Astrocyte (in vitro differentiated cells and primary cell): ENCODE data around the gene TMEM175. TPM values are rescaled to one million over a fixed set of nuclear protein-coding genes. Genes with fewer than 3 reads are reported as not detected.

Experiments
- DNase-seq: peaks from one replicate; pipeline ENCODE4 v3.0.0-alpha.2; 2010; ENCODE audit warnings: low read depth
- FAIRE-seq: peaks from 2 replicates; lab custom pipeline; 2011; peaks lifted over from hg19 to GRCh38; lab: Jason Lieb, UNC
- H2AFZ ChIP-seq: 2 replicates; pipeline ENCODE4 v1.6.0; 2012; ENCODE audit warnings: low read depth, low read length, inconsistent platforms
- H3K27ac ChIP-seq: 2 replicates; pipeline ENCODE4 v1.5.1; 2011; ENCODE audit warnings: low read depth, low read length, inconsistent platforms
- H3K27me3 ChIP-seq: 2 replicates; pipeline ENCODE4 v1.6.0; 2011; ENCODE audit warnings: low read length, inconsistent platforms; ENCODE audit not compliant: insufficient read depth
- H3K36me3 ChIP-seq: 2 replicates; pipeline ENCODE4 v1.5.1; 2011; ENCODE audit warnings: low read length, inconsistent platforms; ENCODE audit not compliant: insufficient read depth
- H3K4me1 ChIP-seq: 2 replicates; pipeline ENCODE4 v1.5.1; 2011; ENCODE audit warnings: low read length, inconsistent platforms; ENCODE audit not compliant: insufficient read depth
- H3K4me2 ChIP-seq: 2 replicates; pipeline ENCODE4 v1.6.0; 2012; ENCODE audit warnings: low read length, inconsistent platforms
- H3K4me3 ChIP-seq: 2 replicates; pipeline ENCODE4 v1.5.1; 2011; ENCODE audit warnings: low read depth, mild to moderate bottlenecking, low read length, inconsistent platforms; ENCODE audit not compliant: insufficient read depth
- H3K79me2 ChIP-seq: 2 replicates; pipeline ENCODE4 v1.6.0; 2012; ENCODE audit warnings: mild to moderate bottlenecking, low read length, inconsistent platforms; ENCODE audit not compliant: insufficient read depth
- H3K9ac ChIP-seq: 2 replicates; pipeline ENCODE4 v1.6.0; 2012; ENCODE audit warnings: mild to moderate bottlenecking, low read length, inconsistent platforms
- H3K9me3 ChIP-seq: 2 replicates; pipeline ENCODE4 v1.5.1; 2012; ENCODE audit warnings: low read depth, mild to moderate bottlenecking, low read length, inconsistent platforms; ENCODE audit not compliant: insufficient read depth
- H4K20me1 ChIP-seq: 2 replicates; pipeline ENCODE4 v1.6.0; 2012; ENCODE audit warnings: low read length, inconsistent platforms; ENCODE audit not compliant: insufficient read depth
- H3K27ac Mint-ChIP-seq: one replicate; pipeline ENCODE4 v1.8.0; 2021; ENCODE audit warnings: mild to moderate bottlenecking, mixed read lengths; ENCODE audit not compliant: unreplicated experiment
- H3K27me3 Mint-ChIP-seq: one replicate; pipeline ENCODE4 v1.8.0; 2021; ENCODE audit warnings: low read depth, mixed read lengths; ENCODE audit not compliant: unreplicated experiment
- H3K36me3 Mint-ChIP-seq: one replicate; pipeline ENCODE4 v1.8.0; 2021; ENCODE audit warnings: low read depth, mixed read lengths; ENCODE audit not compliant: unreplicated experiment
- H3K4me1 Mint-ChIP-seq: one replicate; pipeline ENCODE4 v1.8.0; 2021; ENCODE audit warnings: low read depth, mixed read lengths; ENCODE audit not compliant: unreplicated experiment
- H3K4me3 Mint-ChIP-seq: one replicate; pipeline ENCODE4 v1.8.0; 2021; ENCODE audit warnings: mild to moderate bottlenecking, moderate library complexity, mixed read lengths; ENCODE audit not compliant: unreplicated experiment
- H3K9me3 Mint-ChIP-seq: one replicate; pipeline ENCODE4 v1.8.0; 2021; ENCODE audit warnings: mild to moderate bottlenecking, mixed read lengths; ENCODE audit not compliant: unreplicated experiment
- CTCF ChIP-seq: IDR thresholded peaks from 2 replicates; pipeline ENCODE4 v1.5.1; 2011; ENCODE audit warnings: low read depth, mild to moderate bottlenecking, inconsistent platforms, low read length, moderate library complexity; ENCODE audit not compliant: insufficient read depth
- EZH2 ChIP-seq: IDR thresholded peaks from 2 replicates; pipeline ENCODE4 v1.6.1; 2012; ENCODE audit warnings: mild to moderate bottlenecking, low read length, inconsistent platforms; ENCODE audit not compliant: insufficient read depth
- total RNA-seq: library from RNA; stranded (reverse); gene quantifications from 2 replicates; pipeline ENCODE4 v1.2.1, GENCODE V29; 2021

The TMEM175 gene
- total RNA-seq, 1 donor from 2014 or later, result 22.1 TPM

- Mint-ChIP-seq H3K4me1 (no peaks in the 10 kb centered on the region), H3K36me3 (peaks cover 4% of the 10 kb centered on the region), H3K9me3 (peaks cover 2% of the 10 kb centered on the region), H3K27ac (no peak overlapping the region), H3K27me3 (peaks cover 28% of the 10 kb centered on the region), H3K4me3 (no peak overlapping the region)
- Histone ChIP-seq H2AFZ (no peak overlapping the region), H3K4me3 (no peak overlapping the region), H3K27me3 (peaks cover 30% of the 10 kb centered on the region), H3K9ac (no peak overlapping the region), H3K79me2 (no peaks in the 10 kb centered on the region), H3K4me1 (no peaks in the 10 kb centered on the region), H3K36me3 (no peaks in the 10 kb centered on the region), H3K4me2 (no peak overlapping the region), H3K27ac (no peak overlapping the region), H3K9me3 (no peaks in the 10 kb centered on the region), H4K20me1 (peaks cover 14% of the 10 kb centered on the region)
- DNase-seq, result no peak
- FAIRE-seq, result no peak
- TF ChIP-seq CTCF, result no peak
- TF ChIP-seq EZH2, result no peak
Observed at GRCh38 chr4:999882-1000425, 67.7 kb downstream of the TMEM175 start.

- no peak overlapping the region for H3K4me2 ChIP-seq
- Mint-ChIP-seq H3K9me3 (peaks cover 2% of the 10 kb centered on the region), H3K36me3 (peaks cover 4% of the 10 kb centered on the region), H3K4me1 (peaks cover 2% of the 10 kb centered on the region), H3K4me3 (no peak overlapping the region), H3K27ac (no peak overlapping the region), H3K27me3 (peaks cover 25% of the 10 kb centered on the region)
- no peaks in the 10 kb centered on the region for H3K36me3 ChIP-seq
- FAIRE-seq (no peak), DNase-seq (no peak)
- peaks cover 32% of the 10 kb centered on the region for H3K27me3 ChIP-seq
- H3K27ac ChIP-seq, result no peak overlapping the region
- no peak overlapping the region for H3K4me3 ChIP-seq
- H3K9ac ChIP-seq, result no peak overlapping the region
- H4K20me1 ChIP-seq, result peaks cover 12% of the 10 kb centered on the region
- H3K4me1 ChIP-seq, result no peaks in the 10 kb centered on the region
- no peaks in the 10 kb centered on the region for H3K79me2 ChIP-seq
- no peak for TF ChIP-seq CTCF
- TF ChIP-seq EZH2, result no peak
- H2AFZ ChIP-seq, result no peak overlapping the region
- H3K9me3 ChIP-seq, result no peaks in the 10 kb centered on the region
Observed at GRCh38 chr4:1000686-1001260, 68.5 kb downstream of the TMEM175 start.

- no peak overlapping the region for H3K27ac Mint-ChIP-seq
- Histone ChIP-seq H3K4me2 (no peak overlapping the region), H3K79me2 (no peaks in the 10 kb centered on the region), H3K4me1 (no peaks in the 10 kb centered on the region), H3K9ac (no peak overlapping the region), H3K36me3 (no peaks in the 10 kb centered on the region), H4K20me1 (peaks cover 8% of the 10 kb centered on the region), H3K4me3 (no peak overlapping the region), H3K27me3 (peaks cover 28% of the 10 kb centered on the region), H3K9me3 (no peaks in the 10 kb centered on the region), H3K27ac (no peak overlapping the region), H2AFZ (no peak overlapping the region)
- H3K4me3 Mint-ChIP-seq, result no peak overlapping the region
- peaks cover 4% of the 10 kb centered on the region for H3K36me3 Mint-ChIP-seq
- peaks cover 3% of the 10 kb centered on the region for H3K9me3 Mint-ChIP-seq
- H3K27me3 Mint-ChIP-seq, result peaks cover 26% of the 10 kb centered on the region
- FAIRE-seq, result no peak
- peaks cover 2% of the 10 kb centered on the region for H3K4me1 Mint-ChIP-seq
- TF ChIP-seq EZH2, result no peak
- TF ChIP-seq CTCF, result no peak
- no peak for DNase-seq
Observed at GRCh38 chr4:1001561-1002130, 69.4 kb downstream of the TMEM175 start.
